ENCODE measurements around the gene CFAP90.

DNA sequence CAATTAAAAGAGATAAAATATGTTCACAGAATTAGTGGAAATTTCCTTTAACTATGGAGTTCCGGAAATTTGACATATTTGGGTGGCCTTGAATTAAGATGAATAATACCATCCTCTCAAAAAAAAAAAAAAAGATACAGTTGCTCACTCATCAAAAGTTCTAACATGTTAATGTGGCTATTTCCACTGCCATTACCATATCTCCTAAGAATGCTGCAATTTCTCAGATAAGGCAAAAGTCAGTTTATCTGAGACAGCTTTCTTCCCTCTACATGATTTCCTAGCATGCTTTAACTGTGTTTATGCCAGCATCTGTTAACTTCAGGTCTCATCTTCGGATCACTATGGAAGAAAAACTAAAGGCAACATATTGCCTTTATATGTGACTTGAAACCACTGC, 15.3 kb upstream of the CFAP90 start:
- TF ChIP-seq, protein P1, sequence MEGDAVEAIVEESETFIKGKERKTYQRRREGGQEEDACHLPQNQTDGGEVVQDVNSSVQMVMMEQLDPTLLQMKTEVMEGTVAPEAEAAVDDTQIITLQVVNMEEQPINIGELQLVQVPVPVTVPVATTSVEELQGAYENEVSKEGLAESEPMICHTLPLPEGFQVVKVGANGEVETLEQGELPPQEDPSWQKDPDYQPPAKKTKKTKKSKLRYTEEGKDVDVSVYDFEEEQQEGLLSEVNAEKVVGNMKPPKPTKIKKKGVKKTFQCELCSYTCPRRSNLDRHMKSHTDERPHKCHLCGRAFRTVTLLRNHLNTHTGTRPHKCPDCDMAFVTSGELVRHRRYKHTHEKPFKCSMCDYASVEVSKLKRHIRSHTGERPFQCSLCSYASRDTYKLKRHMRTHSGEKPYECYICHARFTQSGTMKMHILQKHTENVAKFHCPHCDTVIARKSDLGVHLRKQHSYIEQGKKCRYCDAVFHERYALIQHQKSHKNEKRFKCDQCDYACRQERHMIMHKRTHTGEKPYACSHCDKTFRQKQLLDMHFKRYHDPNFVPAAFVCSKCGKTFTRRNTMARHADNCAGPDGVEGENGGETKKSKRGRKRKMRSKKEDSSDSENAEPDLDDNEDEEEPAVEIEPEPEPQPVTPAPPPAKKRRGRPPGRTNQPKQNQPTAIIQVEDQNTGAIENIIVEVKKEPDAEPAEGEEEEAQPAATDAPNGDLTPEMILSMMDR (IDR thresholded peaks at IDR 0.05; ENCODE audit: poor library complexity, severe bottlenecking) = no peak
- TF ChIP-seq EZH2 (IDR thresholded peaks at IDR 0.05; ENCODE audit: borderline replicate concordance, insufficient read depth, low read length, poor library complexity, severe bottlenecking) = no peak
- TF ChIP-seq REST (IDR thresholded peaks at IDR 0.05; ENCODE audit: borderline replicate concordance) = no peak
- TF ChIP-seq MXI1 (conservative IDR thresholded peaks at IDR 0.05; ENCODE audit: poor library complexity, severe bottlenecking) = no peak
- TF ChIP-seq POLR2AphosphoS5 (IDR thresholded peaks at IDR 0.05) = no peak
- no peak for TF ChIP-seq SMC3 (conservative IDR thresholded peaks at IDR 0.05; ENCODE audit: poor library complexity)
- TF ChIP-seq TAF1 (IDR thresholded peaks at IDR 0.05; ENCODE audit: low read depth) = no peak

Measured in neural cell (in vitro differentiated cells).